PC-9 (cell line): Measurements from ENCODE around the gene PAM16.

Experiments used
- CTCF ChIP-seq: fragments of 200-600 bp; sonication (generic); conservative IDR thresholded peaks from 2 replicates; pipeline ENCODE4 v1.6.1; 2017; ENCODE audit warnings: mixed run types, antibody characterized with exemption, mild to moderate bottlenecking, moderate library complexity
- EZH2 ChIP-seq: fragments of 200-600 bp; sonication (generic); IDR thresholded peaks from 2 replicates; pipeline ENCODE4 v1.8.0; 2017; ENCODE audit warnings: antibody characterized with exemption, low read depth

- no peak for TF ChIP-seq CTCF
- no peak for TF ChIP-seq EZH2
Observed at GRCh38 chr16:4291699-4292098, 59.4 kb downstream of the PAM16 start.
